Measurements from ENCODE around the gene CCDC88C. TPM values are rescaled to one million over a fixed set of nuclear protein-coding genes. Genes with fewer than 3 reads are reported as not detected.
A peak's percentile ranks its signal among the peaks of the same experiment; 100 is the strongest.

CCDC88C gene
- total RNA-seq, 1 experiment from 2014 or later: 14.7 TPM

GRCh38 chr14:91297081-91297711 lies 120.4 kb downstream of the CCDC88C start:
- no peak for DNase-seq (ENCODE audit: extremely low read depth, low read depth)

GRCh38 chr14:91295851-91296796 lies 121.5 kb downstream of the CCDC88C start:
- no peak for DNase-seq (ENCODE audit: extremely low read depth, low read depth)

- DNase-seq (ENCODE audit: extremely low read depth, low read depth): no peak
These were observed 122.3 kb downstream of the CCDC88C start for GRCh38 chr14:91295276-91295845.

GRCh38 chr14:91294153-91294552 lies 123.5 kb downstream of the CCDC88C start:
- DNase-seq (ENCODE audit: extremely low read depth, low read depth): no peak

GRCh38 chr14:91293281-91293680 lies 124.3 kb downstream of the CCDC88C start:
- DNase-seq (ENCODE audit: extremely low read depth, low read depth): no peak

- DNase-seq (ENCODE audit: extremely low read depth, low read depth): no peak
These were observed 125.1 kb downstream of the CCDC88C start for GRCh38 chr14:91292491-91292890.

GRCh38 chr14:91291786-91292405 lies 125.7 kb downstream of the CCDC88C start:
- DNase-seq (ENCODE audit: extremely low read depth, low read depth): no peak

GRCh38 chr14:91290986-91291385 lies 126.6 kb downstream of the CCDC88C start:
- no peak for DNase-seq (ENCODE audit: extremely low read depth, low read depth)

- no peak for DNase-seq (ENCODE audit: extremely low read depth, low read depth)
These were observed 128.2 kb downstream of the CCDC88C start for GRCh38 chr14:91289464-91289863.

GRCh38 chr14:91288876-91289275 lies 128.7 kb downstream of the CCDC88C start:
- DNase-seq (ENCODE audit: extremely low read depth, low read depth): no peak

- DNase-seq (ENCODE audit: extremely low read depth, low read depth): peak; percentile 73
These were observed 131.1 kb downstream of the CCDC88C start for GRCh38 chr14:91286530-91286937.

GRCh38 chr14:91284791-91285548 lies 132.7 kb downstream of the CCDC88C start:
- no peak for DNase-seq (ENCODE audit: extremely low read depth, low read depth)

- no peak for DNase-seq (ENCODE audit: extremely low read depth, low read depth)
These were observed 133.4 kb downstream of the CCDC88C start for GRCh38 chr14:91284146-91284790.

GRCh38 chr14:91283666-91284065 lies 134.0 kb downstream of the CCDC88C start:
- DNase-seq (ENCODE audit: extremely low read depth, low read depth): no peak

- no peak for DNase-seq (ENCODE audit: extremely low read depth, low read depth)
These were observed 134.5 kb downstream of the CCDC88C start for GRCh38 chr14:91282954-91283645.

GRCh38 chr14:91281346-91281745 lies 136.3 kb downstream of the CCDC88C start:
- DNase-seq (ENCODE audit: extremely low read depth, low read depth): no peak

- no peak for DNase-seq (ENCODE audit: extremely low read depth, low read depth)
These were observed 137.5 kb downstream of the CCDC88C start for GRCh38 chr14:91280129-91280528.

GRCh38 chr14:91279354-91279753 lies 138.3 kb downstream of the CCDC88C start:
- no peak for DNase-seq (ENCODE audit: extremely low read depth, low read depth)

GRCh38 chr14:91278383-91278715 lies 139.3 kb downstream of the CCDC88C start:
- no peak for DNase-seq (ENCODE audit: extremely low read depth, low read depth)

Data from NCI-H460 (cell line).